T-helper 22 cell (primary cell): ENCODE results near the gene CFLAR.

ENCODE experiments used
- DNase-seq: peaks from one replicate; pipeline ENCODE4 v3.0.0-alpha.2; 2020; ENCODE audit warnings: low read depth

The CFLAR gene

DNA sequence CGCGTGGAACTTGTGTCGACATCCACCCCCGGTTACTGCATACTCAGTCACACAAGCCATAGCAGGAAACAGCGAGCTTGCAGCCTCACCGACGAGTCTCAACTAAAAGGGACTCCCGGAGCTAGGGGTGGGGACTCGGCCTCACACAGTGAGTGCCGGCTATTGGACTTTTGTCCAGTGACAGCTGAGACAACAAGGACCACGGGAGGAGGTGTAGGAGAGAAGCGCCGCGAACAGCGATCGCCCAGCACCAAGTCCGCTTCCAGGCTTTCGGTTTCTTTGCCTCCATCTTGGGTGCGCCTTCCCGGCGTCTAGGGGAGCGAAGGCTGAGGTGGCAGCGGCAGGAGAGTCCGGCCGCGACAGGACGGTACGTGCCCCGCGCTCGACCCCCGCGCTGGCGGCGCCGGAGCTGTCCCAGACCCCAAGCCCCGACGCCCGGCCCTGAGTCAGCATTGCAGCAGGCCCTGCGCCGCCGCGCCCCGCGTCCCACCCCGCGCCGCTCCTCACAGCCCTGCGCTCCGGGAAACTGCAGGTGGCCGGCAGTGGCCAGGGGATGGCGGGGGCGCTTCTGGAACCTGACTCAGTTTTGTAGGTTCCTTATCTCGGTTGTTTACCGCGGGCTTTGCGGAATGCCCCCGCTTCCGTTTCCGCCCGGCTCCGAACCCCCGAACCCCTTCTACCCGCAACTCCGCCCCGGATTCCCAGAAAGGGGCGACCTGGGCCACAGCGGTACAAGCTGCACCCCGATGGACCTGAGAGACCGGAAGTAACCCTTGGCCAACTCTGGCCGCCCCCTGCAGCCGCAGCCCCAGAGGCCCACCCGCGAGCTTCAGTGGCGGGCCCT lies at the start of gene CFLAR:
CFLAR (plus strand) TSS at position 50 of the 844 bp plus-strand sequence. CDS start 13,702 bp downstream, outside the sequence.
- DNase-seq, result peak; percentile 76

GRCh38 chr2:201070948-201071478 lies 45.0 kb upstream of the CFLAR start:
- DNase-seq, result no peak

- DNase-seq, result peak; percentile 90
Measured at GRCh38 chr2:201071479-201072200, 44.3 kb upstream of the CFLAR start, which contains the start of the genes HYCC2 and NDUFB3. Gene HYCC2, minus strand, starts transcription at chr2:201071671. Its CDS starts 47,662 bp downstream, at chr2:201024009. Gene NDUFB3, plus strand, starts transcription at chr2:201072001. Its CDS starts 6,882 bp downstream, at chr2:201078883.

DNA sequence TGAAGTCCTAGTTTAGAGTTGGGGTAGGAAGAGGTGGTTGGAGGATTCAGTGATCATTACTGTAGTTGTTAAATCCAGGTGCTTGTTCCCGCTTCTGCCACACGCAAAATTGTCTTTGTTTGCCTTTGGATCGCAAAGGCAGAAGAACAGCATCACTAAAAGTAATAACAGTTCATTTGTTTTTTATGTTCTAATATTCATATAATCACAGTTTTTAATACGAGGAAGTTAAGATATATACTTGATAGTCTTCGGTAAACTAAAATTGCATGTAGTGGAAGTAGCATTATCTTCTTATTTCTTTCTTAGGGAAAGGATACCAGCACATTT lies 43.8 kb upstream of the CFLAR start:
- no peak for DNase-seq

GRCh38 chr2:201073071-201073470 lies 42.9 kb upstream of the CFLAR start:
- DNase-seq, result no peak

DNA sequence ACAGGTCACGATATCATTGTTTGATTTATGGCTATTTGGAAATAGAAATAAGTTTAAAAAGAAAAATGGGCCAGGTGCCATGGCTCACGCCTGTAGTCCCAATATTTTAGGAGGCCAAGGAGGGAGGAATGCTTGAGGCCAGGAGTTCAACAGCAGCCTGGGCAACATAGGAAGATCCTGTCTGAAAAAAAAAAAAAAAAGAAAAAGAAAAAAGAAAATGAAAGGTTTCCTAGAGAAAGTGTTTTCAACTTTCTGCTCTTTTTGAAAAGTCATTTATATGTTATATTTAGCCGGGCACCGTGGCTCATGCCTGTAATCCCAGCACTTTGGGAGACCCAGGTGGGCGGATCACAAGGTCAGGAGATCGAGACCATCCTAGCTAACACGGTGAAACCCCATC lies 41.0 kb upstream of the CFLAR start:
- DNase-seq, result no peak

DNA sequence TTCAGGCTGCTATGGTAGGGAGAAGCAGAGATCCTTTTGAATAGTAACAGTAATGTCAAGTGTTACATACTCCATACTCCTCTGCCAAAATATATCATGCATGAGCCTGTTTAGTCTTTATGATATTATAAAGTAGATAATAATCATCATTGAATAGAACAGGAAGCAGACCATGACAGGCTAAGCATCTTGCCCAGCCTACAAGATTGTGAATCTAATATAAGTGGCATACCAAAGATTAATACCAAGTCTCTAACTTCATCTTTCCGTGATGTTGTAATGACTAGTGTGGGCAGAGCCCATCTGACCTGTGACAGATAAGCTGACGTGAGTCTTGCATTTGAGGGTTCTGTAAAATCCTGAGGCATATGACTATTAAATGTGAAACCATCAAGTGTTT lies 31.1 kb upstream of the CFLAR start:
- no peak for DNase-seq

- DNase-seq, result no peak
Measured at GRCh38 chr2:201090574-201090973, 25.4 kb upstream of the CFLAR start.

DNA sequence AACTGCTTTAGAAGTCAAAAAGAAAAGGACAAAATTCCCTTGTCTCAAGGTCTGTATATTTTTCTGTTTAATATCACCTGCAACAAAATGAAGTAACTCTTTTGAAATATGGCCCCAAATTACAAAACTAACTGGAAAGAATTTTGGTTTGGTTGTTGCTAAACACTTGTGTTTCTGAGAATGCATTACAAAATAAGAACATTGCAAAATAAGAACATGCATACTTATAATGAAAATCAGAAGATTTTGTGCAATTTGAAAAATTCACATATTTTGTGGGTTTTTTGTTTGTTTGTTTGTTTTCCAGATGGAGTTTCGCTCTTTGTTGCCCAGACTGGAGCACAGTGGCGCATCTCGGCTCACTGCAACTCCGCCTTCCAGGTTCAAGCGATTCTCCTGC lies 22.4 kb upstream of the CFLAR start:
- no peak for DNase-seq

- no peak for DNase-seq
Measured at GRCh38 chr2:201100497-201100896, 15.5 kb upstream of the CFLAR start.

GRCh38 chr2:201105759-201106158 lies 10.2 kb upstream of the CFLAR start:
- DNase-seq, result no peak

- DNase-seq, result no peak
Measured at GRCh38 chr2:201107624-201108023, 8.3 kb upstream of the CFLAR start.

DNA sequence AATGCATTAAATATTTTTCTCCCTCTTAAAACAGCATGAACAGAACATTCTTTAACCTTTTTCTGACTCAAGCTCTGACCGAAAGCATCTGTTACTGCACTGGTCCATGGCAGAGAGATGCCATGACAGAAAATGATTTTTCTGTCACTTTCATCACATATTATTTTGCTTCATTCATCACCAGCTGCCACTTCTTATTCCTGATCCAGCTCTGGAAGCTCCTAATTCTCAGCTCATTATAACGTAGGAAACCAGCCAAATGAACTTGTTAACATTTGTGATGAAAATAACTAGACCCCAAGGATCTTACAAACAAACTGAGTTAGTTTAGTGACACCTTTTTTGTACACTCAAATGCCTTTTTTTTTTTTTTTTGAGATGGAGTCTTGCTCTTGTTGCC lies 7.6 kb upstream of the CFLAR start:
- no peak for DNase-seq

- no peak for DNase-seq
Measured at GRCh38 chr2:201109186-201109585, 6.8 kb upstream of the CFLAR start.

DNA sequence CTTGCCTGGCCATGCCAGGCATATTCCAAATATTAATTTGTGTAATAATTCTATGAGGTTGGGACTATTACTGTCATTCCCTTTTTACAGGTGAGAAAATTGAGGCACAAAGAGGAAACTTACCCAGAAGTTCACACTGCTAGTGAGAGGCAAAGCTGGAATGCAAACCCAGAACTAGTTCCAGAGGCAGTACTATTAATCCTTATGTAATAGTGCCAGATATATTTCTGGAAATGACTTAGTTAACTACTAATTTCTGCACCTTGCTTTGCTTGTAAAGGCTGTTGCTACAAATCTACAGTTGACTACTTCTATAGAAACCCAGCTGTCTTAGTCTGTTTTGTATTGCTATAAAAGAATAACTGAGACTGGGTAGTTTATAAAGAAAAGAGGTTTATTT lies 5.3 kb upstream of the CFLAR start:
- DNase-seq, result no peak

DNA sequence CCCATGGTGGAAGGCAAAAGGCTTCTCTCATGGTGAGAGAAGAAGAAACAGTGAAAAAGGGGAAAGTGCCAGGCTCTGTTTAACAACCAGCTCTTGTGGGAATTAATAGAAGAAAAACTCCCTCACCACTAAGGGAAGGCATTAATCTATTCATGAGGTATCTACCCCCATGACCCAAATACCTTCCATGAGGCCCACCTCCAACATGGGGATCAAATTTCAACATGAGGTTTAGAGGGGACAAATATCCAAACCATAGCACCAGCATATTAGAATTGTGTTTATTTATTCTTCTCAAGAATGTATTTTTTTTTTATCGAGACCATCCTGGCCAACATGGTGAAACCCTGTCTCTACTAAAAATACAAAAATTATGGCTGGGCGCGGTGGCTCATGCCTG lies 4.9 kb upstream of the CFLAR start:
- no peak for DNase-seq

DNA sequence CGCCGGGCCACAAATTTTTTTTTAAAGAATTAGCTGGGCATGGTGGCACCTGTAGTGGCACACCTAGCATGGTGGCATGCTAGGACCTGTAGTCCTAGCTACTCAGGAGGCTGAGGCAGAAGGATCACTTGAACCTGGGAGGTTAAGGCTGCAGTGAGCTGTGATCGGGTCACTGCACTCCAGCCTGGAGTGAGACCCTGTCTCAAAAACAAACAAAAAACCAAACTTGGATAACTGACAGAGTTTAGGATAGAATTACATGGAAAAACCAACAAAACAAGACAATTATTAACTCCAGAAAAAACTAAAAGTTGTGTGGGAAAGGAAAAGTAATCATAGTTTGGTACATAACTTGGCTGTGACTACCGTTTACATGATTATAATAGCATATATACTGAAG lies 1.6 kb upstream of the CFLAR start:
- DNase-seq, result no peak

- DNase-seq, result no peak
Measured at GRCh38 chr2:201114846-201115245, 1.1 kb upstream of the CFLAR start.

DNA sequence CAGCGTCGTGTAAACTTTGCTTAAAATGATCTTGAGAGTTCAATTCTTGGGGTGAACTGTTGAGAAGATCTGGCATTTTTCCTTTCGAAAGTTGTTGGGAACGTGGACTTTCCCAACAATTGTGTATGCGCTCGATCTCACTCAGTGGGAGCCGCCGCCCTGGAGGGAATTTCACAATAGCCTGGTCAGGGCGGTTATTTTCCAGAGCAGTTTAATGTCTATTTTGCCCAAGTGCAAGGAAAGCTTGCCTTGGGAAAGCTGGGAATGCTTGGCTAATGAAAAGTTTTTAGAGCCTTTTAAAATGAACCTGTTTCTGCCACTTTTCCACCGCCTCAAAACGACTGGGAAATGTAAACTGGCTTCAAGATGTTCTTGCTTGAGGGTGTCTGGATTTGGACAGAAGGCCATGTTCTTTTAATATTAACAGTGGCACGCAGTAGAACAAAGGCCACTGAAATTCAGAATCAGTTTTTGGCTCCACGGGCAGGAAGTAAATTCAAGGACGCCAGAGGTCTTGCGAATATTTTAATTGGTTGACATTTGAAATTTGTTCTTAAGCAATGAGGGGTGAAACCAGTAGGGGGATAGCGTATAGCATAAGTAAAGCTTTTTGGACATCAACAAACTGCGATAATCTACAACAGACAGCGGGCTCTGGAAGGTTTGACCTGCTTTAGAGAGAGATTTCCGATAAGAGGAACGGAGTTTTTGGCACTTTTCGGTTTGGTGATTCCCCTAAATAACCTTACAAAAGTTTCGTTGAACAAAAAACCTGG lies 1.2 kb downstream of the CFLAR start:
- peak; percentile 35 for DNase-seq

GRCh38 chr2:201117735-201118094 lies 1.8 kb downstream of the CFLAR start:
- peak; percentile 27 for DNase-seq

GRCh38 chr2:201118121-201118960 lies 2.4 kb downstream of the CFLAR start:
- peak; percentile 70 for DNase-seq
